Hepatocyte (in vitro differentiated cells): ENCODE measurements around the gene TTC7B. TPM values are rescaled to one million over a fixed set of nuclear protein-coding genes. Genes with fewer than 3 reads are reported as not detected.

Experiments used
- DNase-seq: peaks from one replicate; pipeline ENCODE4 v3.0.0-alpha.2; 2016; ENCODE audit warnings: low spot score
- H2AFZ ChIP-seq: fragments of 200-600 bp; sonication (generic); 2 replicates; pipeline ENCODE4 v1.6.0; 2016; ENCODE audit warnings: antibody characterized with exemption, mild to moderate bottlenecking
- H3K27ac ChIP-seq: fragments of 200-600 bp; sonication (generic); 2 replicates; pipeline ENCODE4 v1.5.1; 2016; ENCODE audit warnings: mild to moderate bottlenecking
- H3K27me3 ChIP-seq: fragments of 200-600 bp; sonication (generic); 2 replicates; pipeline ENCODE4 v1.6.1; 2016
- H3K36me3 ChIP-seq: fragments of 200-600 bp; sonication (generic); replicated peaks from 2 replicates; pipeline ENCODE4 v1.5.1; 2016; ENCODE audit warnings: low read depth; ENCODE audit not compliant: insufficient read depth
- H3K4me1 ChIP-seq: fragments of 200-600 bp; sonication (generic); 2 replicates; pipeline ENCODE4 v1.5.1; 2016; ENCODE audit warnings: mild to moderate bottlenecking, moderate library complexity; ENCODE audit not compliant: insufficient read depth
- H3K4me2 ChIP-seq: fragments of 200-600 bp; sonication (generic); 2 replicates; pipeline ENCODE4 v1.6.0; 2016
- H3K4me3 ChIP-seq: fragments of 200-600 bp; sonication (generic); 2 replicates; pipeline ENCODE4 v1.5.1; 2016; ENCODE audit warnings: mild to moderate bottlenecking
- H3K79me2 ChIP-seq: fragments of 200-600 bp; sonication (generic); 2 replicates; pipeline ENCODE4 v1.6.0; 2017; ENCODE audit warnings: mild to moderate bottlenecking
- H3K9me2 ChIP-seq: fragments of 200-600 bp; sonication (generic); replicated peaks from 2 replicates; pipeline ENCODE4 v1.6.0; 2017; ENCODE audit warnings: mild to moderate bottlenecking; ENCODE audit not compliant: insufficient read depth
- H3K9me3 ChIP-seq: fragments of 200-600 bp; sonication (generic); 2 replicates; pipeline ENCODE4 v1.5.1; 2016; ENCODE audit warnings: low read depth, mild to moderate bottlenecking
- H4K20me1 ChIP-seq: fragments of 200-600 bp; sonication (generic); 2 replicates; pipeline ENCODE4 v1.6.0; 2016; ENCODE audit warnings: mild to moderate bottlenecking; ENCODE audit not compliant: insufficient read depth, poor library complexity, severe bottlenecking
- CTCF ChIP-seq: fragments of 200-600 bp; sonication (generic); IDR thresholded peaks from 2 replicates; pipeline ENCODE4 v1.5.1; 2016; ENCODE audit warnings: antibody characterized with exemption, mild to moderate bottlenecking; ENCODE audit not compliant: poor library complexity
- EZH2 ChIP-seq: fragments of 200-600 bp; sonication (generic); IDR thresholded peaks from 2 replicates; pipeline ENCODE4 v1.6.1; 2016; ENCODE audit warnings: antibody characterized with exemption, mild to moderate bottlenecking, borderline replicate concordance
- EZH2phosphoT487 ChIP-seq: fragments of 200-600 bp; sonication (generic); IDR thresholded peaks from one replicate; pipeline ENCODE4 v1.6.1; 2018; ENCODE audit warnings: antibody characterized with exemption, mild to moderate bottlenecking, low read depth, moderate library complexity; ENCODE audit not compliant: unreplicated experiment, severe bottlenecking
- whole genome bisulfite sequencing: methylation state at CpG from one replicate; pipeline ENCODE4 v1.1.6; 2016; ENCODE audit warnings: low lambda C conversion rate; ENCODE audit errors: missing lambda C conversion rate; 5-methylcytosine and 5-hydroxymethylcytosine counted together
- polyA plus RNA-seq: library from polyadenylated mRNA; unstranded; fragments of >200 nt; fragmentation: Nextera tagmentation; extraction: Ambion mirVana; gene quantifications from 2 replicates; pipeline ENCODE4 v1.2.1, GENCODE V29; 2016
- total RNA-seq: library from RNA; depleted of rRNA; stranded (reverse); fragments of >200 nt; gene quantifications from 2 replicates; pipeline ENCODE4 v1.2.3, GENCODE V29; 2014

The TTC7B gene
- total and polyA plus RNA-seq, 2 experiments from 2014 or later, result 10.7 to 25.5 TPM

- H3K4me1 ChIP-seq, result peaks cover 15% of the 10 kb centered on the region
- peak overlapping the region; percentile 50 for H2AFZ ChIP-seq
- 24% methylated on average over 16 of the region's 17 CpGs for WGBS
- H3K4me2 ChIP-seq, result peak overlapping the region; percentile 73
- H3K27me3 ChIP-seq, result no peaks in the 10 kb centered on the region
- H3K36me3 ChIP-seq, result no peaks in the 10 kb centered on the region
- no peaks in the 10 kb centered on the region for H3K9me3 ChIP-seq
- no peak overlapping the region for H3K27ac ChIP-seq
- DNase-seq, result peak; percentile 70
- no peak for TF ChIP-seq EZH2phosphoT487
- TF ChIP-seq EZH2, result no peak
- no peak for TF ChIP-seq CTCF
- H3K79me2 ChIP-seq, result no peaks in the 10 kb centered on the region
- no peak overlapping the region for H3K4me3 ChIP-seq
- H4K20me1 ChIP-seq, result no peaks in the 10 kb centered on the region
- no peaks in the 10 kb centered on the region for H3K9me2 ChIP-seq
Observed at GRCh38 chr14:90556012-90556477, 260.2 kb downstream of the TTC7B start.

- TF ChIP-seq CTCF (no peak), EZH2phosphoT487 (no peak), EZH2 (no peak)
- no peaks in the 10 kb centered on the region for H4K20me1 ChIP-seq
- H3K9me2 ChIP-seq, result no peaks in the 10 kb centered on the region
- H3K36me3 ChIP-seq, result no peaks in the 10 kb centered on the region
- no peak for DNase-seq
- no peaks in the 10 kb centered on the region for H3K9me3 ChIP-seq
- H3K4me3 ChIP-seq, result no peak overlapping the region
- H3K27ac ChIP-seq, result no peak overlapping the region
- H3K4me1 ChIP-seq, result peaks cover 15% of the 10 kb centered on the region
- H3K4me2 ChIP-seq, result peak overlapping the region; percentile 73
- peak overlapping the region; percentile 50 for H2AFZ ChIP-seq
- H3K27me3 ChIP-seq, result no peaks in the 10 kb centered on the region
- 76% methylated on average over 21 of the region's 21 CpGs for WGBS
- H3K79me2 ChIP-seq, result no peaks in the 10 kb centered on the region
Observed at GRCh38 chr14:90555126-90556011, 260.9 kb downstream of the TTC7B start.

- Histone ChIP-seq H3K27ac (no peak overlapping the region), H3K4me2 (no peak overlapping the region), H3K79me2 (no peaks in the 10 kb centered on the region), H3K9me2 (no peaks in the 10 kb centered on the region), H3K27me3 (no peaks in the 10 kb centered on the region), H2AFZ (no peak overlapping the region), H3K4me3 (no peak overlapping the region), H3K4me1 (peaks cover 15% of the 10 kb centered on the region), H3K36me3 (no peaks in the 10 kb centered on the region), H3K9me3 (no peaks in the 10 kb centered on the region), H4K20me1 (no peaks in the 10 kb centered on the region)
- no peak for DNase-seq
- no peak for TF ChIP-seq CTCF
- no peak for TF ChIP-seq EZH2
- no peak for TF ChIP-seq EZH2phosphoT487
- WGBS, result 90% methylated on average over 13 of the region's 13 CpGs
Observed at GRCh38 chr14:90554341-90554740, 261.9 kb downstream of the TTC7B start.
